ENCODE data around the gene XRCC6.
"Not testable (repeated sequence)": the region's sequence is repeated elsewhere in the genome, so short reads cannot be mapped to it uniquely, and the experiment has no call there.

The XRCC6 gene

DNA sequence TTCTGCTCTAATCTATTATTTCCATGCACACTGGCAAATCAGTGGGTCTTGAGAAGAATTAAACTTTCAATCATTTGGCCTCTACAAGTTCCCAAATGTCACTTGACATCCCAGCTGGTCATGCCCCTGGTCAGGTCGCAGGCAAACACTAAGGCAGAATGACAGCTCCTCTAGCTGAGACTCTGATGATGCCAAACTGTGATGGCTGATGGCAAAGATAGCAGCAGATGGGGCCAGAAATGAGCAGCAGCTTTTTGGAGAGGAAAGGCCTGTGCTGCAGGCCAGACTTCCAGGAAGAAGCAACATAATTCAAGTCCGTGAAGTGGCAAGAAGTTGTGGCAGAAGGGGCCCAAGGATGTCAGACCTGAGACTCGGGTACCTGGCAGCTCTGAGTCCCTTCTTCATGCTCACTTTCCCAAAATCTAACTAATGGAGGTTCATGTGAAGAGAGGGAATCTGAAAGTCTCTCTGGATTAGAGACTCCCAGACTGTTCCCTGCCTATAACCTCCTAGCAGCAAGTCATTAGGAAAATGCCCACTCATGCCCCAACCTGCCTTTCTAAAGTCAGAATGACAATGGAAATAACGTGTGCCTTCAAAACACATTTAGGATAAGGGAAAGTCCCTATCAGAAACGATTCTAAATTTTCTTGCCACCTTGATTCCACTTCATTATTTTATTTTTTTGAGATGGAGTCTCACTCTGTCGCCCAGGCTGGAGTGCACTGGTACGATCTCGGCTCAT lies 22.0 kb upstream of the XRCC6 start:
- no peak for DNase-seq (ENCODE audit: low read depth)

DNA sequence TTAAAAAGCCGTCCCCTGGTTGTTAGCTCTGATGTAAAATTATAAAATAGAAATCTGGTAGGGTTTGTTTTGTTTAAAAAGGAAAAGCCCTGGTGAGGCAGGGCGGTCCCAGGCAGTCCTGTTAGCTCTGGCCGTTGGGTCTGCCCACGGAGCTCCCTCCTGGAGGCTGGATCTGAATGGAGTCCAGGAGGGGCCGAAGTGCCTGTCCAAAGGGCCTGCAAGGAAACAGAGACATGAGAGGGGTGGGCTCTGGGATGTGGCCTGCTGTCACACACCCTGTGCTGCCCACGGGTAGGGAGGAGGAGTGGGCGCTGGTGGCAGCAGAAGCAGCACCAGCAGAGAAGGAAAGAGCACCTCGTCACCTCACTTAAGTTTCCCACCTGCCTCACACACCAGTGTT lies 20.1 kb upstream of the XRCC6 start:
- no peak for DNase-seq (ENCODE audit: low read depth)

DNA sequence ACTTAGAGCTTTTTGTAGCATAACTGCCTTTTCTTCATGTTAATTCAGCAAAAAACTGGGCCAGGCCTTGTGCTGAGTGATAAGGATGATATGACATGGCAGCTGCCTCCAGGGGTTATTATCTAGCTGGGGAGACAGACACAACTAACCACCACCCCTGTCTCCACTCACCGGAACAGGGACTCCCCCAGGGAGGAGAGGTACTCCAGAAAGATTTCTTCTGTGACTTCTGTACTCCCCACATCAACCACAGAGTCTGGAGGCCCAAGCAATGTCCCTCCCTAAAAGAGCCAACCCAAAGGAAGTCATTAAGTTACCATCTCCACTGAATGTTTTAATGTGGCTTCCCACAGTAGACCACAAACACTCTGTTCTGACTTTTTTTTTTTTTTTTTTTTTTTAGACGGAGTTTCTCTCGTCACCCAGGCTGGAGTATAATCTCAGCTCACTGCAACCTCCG lies 17.2 kb upstream of the XRCC6 start:
- DNase-seq (ENCODE audit: low read depth), result no peak

DNA sequence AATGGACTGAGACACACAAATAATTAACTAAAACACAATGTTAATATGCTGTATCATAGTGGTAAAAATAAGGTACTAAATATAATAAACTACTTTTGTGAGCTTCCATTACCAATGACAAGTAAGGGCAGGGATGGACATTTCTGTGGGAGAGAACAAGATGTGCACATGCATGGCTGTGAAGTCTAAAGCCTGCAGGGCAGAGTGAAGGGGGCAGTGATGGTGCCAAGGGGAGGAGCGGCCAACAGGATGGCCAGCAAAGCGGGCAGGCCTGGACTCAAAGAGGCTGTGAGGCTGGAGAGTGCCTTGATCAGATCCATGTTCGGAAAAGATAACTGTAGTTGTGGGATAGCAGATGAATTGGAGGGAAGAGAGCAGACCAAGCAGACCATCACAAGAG lies 12.7 kb upstream of the XRCC6 start:
- no peak for DNase-seq (ENCODE audit: low read depth)

DNA sequence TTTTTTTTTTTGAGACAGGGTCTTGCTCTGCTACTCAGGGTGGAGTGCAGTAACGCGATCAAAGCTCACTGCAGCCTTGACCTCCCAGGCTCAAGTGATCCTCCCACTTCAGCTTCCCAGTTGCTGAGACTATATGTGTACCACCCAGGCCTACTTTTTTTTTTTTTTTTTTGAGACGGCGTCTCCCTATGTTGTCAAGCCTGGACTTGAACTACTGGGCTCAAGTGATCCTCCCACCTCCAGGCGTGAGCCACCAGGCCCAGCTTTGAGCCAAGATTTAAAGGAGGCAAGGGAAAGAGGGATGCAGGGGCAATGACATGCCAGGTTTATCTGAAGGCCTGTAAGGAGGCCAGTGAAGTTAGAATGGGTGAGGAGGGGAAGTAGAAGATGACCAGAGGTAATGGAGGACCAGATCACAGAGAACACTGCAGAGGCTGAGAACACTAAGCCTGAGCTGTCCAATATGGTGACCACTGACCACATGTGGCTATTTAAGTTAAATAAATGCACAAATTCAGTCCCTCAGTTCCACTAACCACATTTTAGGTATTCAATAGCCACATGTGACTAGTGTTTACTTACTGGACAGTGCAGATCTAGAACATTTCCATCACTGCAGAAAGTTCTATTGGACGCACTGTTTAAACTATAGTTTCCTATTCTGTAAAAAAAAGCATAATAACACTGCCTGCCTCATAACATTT lies 8.3 kb upstream of the XRCC6 start:
- no peak for DNase-seq (ENCODE audit: low read depth)

DNA sequence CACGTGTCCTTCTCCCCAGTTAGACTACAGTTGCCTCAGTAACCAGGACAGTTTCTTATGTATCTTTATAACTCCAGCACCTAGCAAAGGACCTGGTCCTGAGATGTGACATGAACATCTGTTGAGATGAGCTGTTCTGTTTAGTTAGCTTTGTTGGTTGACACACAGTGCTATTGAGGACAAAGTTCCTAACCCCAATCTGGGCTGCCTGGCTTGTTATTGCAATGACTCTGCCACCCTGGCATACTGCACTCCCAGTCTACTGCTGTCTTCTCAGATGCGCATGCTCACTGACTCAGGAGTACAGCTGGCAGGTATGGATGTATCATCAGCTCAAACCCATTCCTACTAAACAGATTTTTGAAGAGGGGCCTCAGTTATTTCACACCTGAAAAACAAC lies 7.6 kb upstream of the XRCC6 start:
- no peak for DNase-seq (ENCODE audit: low read depth)

DNA sequence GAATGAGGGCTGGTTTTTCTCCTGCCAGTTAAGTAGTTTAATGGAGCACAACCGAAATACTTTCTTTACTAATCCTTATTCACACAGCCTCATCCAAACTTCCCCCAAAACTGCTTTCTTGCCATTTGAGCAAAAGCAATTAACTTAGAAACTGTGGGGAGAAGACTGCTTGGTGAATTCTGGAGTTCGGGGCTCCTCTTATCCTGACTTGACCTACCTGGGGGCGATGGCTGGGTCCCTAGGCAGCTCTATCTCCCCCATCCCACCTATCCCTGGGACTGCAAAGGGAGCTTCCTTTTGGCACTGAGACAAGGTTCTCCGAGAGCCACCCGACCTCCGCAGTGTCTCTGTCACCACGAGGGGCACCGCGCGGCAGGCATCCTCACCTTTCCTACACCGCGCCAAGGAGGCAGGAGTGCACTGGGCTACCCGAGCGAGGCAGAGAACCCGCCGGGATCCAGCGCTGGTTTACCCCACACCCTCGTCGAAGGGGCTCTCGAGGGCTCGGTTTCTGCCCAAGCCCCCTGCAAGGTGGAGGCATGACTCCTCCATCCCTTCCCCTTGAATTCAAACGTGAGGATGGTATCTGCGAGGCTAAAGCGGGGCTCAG lies 1.0 kb upstream of the XRCC6 start:
- DNase-seq (ENCODE audit: low read depth), result peak; percentile 9

DNA sequence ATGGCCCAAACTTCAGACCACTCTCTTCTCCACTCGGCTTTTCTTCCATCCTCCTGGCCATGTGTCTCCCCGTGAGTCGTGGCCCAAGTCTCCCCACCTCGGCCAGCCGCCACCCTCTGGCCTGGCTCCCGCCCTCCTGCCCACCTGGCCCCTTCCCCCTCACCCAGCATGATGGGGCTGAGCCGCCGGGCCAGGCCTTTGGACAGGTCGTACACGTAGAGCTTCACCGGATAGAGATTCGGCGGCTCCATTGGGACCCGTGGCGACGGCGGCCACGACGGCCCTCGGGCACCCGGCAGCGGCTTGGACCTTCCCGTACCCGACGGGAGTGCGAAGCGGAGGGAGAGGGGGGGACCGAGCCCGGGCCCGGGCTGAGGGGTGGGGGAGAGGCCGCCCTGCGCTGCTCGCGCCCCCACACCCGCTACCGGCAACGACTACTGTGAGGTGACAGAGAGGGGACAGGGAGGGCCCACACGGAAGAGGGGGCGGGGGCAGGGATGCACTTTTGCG lies 451 bp upstream of the XRCC6 start, which contains the start of gene DESI1:
Gene DESI1, minus strand, starts transcription at position 455 of the 510 bp plus-strand sequence. Its CDS starts 204 bp downstream, at position 251.
- DNase-seq (ENCODE audit: low read depth), result no peak

DNA sequence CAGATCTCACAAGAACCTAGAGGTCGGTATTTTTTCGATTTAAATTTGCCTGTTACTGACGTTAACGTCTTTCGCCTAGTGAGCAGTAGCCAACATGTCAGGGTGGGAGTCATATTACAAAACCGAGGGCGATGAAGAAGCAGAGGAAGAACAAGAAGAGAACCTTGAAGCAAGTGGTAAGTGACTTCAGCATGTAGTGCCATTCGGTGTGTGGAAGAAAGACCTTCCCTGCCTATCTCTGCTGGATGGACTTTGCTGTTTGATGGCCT lies 750 bp downstream of the XRCC6 start:
- DNase-seq (ENCODE audit: low read depth), result no peak

DNA sequence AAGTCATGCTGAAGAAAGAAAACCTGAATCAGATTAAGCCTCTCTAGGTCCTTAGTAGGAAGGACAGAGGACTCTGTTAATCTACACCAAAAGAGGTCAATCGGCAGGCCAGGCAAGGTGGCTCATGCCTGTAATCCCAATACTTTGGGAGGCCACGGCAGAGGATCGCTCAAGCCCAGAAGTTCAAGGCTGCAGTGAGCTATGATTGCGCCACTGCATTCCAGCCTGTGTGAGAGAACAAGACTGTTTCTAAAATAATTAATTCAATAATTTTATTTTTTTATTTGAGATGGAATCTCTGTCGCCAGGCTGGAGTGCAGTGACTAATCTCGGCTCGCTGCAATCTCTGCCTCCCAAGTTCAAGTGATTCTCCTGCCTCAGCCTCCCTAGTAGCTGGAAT lies 4.5 kb downstream of the XRCC6 start:
- no peak for DNase-seq (ENCODE audit: low read depth)

DNA sequence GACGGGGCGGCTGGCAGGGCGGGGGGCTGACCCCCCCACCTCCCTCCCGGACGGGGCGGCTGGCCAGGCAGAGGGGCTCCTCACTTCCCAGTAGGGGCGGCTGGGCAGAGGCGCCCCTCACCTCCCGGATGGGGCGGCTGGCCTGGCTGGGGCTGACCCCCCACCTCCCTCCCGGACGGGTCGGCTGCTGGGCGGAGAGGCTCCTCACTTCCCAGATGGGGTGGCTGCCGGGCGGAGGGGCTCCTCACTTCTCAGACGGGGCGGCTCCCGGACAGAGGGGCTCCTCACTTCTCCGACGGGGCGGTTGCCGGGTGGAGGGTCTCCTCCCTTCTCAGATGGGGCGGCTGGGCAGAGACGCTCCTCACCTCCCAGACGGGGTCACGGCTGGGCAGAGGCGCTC lies 10.0 kb downstream of the XRCC6 start:
- DNase-seq (ENCODE audit: low read depth), result not testable (repeated sequence)

DNA sequence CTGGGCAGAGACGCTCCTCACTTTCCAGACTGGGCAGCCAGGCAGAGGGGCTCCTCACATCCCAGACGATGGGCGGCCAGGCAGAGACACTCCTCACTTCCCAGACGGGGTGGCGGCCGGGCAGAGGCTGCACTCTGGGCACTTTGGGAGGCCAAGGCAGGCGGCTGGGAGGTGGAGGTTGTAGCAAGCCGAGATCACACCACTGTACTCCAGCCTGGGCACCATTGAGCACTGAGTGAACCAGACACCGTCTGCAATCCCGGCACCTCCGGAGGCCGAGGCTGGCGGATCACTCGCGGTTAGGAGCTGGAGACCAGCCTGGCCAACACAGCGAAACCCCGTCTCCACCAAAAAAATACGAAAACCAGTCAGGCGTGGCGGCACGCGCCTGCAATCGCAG lies 10.5 kb downstream of the XRCC6 start:
- not testable (repeated sequence) for DNase-seq (ENCODE audit: low read depth)

DNA sequence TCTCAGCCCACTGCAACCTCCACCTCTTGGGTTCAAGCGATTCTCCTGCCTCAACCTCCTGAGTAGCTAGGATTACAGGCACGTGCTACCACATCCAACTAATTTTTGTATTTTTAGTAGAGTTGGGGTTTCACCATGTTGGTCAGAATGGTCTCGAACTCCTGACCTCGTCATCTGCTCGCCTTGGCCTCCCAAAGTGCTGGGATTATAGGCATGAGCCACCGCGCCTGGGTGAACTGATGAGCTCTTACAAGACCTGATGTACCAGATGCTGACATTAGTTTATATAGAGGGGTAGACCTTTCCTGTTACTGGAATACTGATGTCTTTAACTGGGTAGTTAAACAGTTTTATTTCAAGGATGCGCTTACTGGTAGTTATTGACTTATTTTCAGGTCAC lies 13.5 kb downstream of the XRCC6 start:
- DNase-seq (ENCODE audit: low read depth), result not testable (repeated sequence)

DNA sequence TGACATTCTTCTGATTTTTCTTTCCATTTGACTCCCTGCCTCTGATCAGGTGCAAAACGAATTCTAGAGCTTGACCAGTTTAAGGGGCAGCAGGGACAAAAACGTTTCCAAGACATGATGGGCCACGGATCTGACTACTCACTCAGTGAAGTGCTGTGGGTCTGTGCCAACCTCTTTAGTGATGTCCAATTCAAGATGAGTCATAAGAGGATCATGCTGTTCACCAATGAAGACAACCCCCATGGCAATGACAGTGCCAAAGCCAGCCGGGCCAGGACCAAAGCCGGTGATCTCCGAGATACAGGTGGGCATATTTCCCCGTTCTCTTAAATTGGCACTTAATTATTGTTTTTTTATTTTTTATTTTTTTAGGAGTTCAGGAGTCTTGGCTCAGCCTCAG lies 15.4 kb downstream of the XRCC6 start:
- no peak for DNase-seq (ENCODE audit: low read depth)

DNA sequence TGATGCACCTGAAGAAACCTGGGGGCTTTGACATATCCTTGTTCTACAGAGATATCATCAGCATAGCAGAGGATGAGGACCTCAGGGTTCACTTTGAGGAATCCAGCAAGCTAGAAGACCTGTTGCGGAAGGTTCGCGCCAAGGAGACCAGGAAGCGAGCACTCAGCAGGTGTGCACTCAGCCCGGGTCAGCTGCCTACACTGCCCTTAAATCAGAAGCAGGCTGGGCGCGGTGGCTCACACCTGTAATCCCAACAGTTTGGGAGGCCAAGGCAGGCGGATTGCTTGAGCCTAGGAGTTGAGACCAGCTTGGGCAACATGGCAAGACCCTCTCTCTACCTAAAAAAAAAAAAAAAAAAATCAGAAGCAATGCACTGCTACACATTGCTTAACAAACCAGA lies 16.5 kb downstream of the XRCC6 start:
- DNase-seq (ENCODE audit: low read depth), result not testable (repeated sequence)

DNA sequence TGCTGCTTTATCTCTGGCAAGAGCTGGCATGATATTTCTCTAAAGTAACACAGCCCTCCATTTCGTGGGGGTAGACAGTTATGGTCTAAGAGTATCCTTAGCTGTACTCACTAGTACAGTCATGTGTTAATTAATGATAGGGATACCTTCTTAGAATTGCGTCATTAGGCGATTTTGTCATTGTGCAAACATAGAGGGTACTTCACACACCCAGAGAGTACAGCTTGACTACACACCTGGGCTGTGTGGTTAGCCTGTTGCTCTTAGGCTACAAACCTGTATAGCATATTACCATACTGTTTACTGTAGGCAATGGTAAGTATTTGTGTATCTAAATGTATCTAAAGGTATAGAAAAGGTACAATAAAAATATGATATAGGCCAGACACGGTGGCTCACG lies 17.0 kb downstream of the XRCC6 start:
- DNase-seq (ENCODE audit: low read depth), result no peak

DNA sequence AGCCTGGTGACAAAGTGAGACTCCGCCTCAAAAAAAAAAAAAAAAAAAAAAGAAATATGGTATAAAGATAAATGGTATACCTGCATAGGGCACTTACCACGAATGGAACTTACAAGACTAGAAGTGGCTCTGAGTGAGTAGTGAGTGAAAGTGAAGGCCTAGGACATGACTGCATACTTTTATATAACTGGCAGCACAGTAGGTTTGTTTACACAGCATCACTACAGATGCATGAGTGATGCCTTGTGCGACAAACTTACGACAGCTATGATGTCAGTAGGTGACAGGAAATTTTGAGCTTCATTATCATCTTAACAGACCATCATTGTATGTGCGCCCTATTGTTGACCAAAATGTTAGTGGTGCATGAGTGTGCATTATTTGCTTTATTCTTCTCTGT lies 17.7 kb downstream of the XRCC6 start:
- no peak for DNase-seq (ENCODE audit: low read depth)

DNA sequence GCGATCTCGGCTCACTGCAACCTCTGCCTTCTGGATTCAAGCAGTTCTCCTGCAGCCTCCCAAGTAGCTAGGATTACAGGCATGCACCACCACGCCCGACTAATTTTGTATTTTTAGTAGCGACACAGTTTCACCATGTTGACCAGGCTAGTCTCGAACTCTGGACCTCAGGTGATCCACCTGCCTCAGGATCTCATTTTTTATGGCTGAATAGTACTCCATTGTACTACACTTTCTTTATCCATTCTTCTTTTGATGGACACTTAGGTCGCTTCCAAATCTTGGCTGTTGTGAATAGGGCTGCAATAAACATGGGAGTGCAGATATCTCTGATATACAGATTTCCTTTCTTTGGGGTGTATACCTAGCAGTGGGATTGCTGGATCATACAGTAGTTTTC lies 20.8 kb downstream of the XRCC6 start:
- DNase-seq (ENCODE audit: low read depth), result no peak

DNA sequence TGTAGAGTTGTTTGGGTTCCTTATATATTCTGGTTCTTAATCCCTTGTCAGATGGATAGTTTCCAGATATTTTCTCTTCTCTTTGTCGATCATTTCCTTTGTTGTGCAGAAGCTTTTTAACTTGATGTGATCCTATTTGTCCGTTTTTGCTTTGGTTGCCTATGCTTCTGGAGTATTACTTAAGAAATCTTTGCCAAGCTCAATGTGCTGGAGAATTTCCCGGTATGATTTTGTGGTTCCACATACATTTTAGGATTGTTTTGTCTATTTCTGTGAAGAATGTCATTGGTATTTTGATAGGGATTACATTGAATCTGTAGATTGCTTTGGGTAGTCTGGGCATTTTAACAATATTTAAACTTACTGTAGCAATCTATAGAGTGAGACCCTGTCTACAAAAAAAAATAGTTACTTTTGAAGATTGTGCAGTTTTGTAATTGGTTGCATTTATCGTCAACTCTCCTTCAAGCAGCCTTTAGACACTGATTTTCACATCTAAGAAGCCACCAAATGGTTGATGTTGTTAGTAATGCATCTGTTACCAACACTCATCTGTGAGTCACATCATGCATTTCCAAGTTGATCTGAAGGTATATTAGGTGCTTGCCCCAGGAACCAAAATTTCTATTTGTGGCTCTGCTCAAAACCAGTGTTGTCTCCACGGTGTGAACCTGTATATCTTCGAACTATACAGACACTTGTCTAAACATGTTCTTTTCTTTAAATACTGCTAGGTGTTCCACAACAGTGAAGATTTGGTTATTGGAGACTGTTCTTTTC lies 21.4 kb downstream of the XRCC6 start:
- no peak for DNase-seq (ENCODE audit: low read depth)

DNA sequence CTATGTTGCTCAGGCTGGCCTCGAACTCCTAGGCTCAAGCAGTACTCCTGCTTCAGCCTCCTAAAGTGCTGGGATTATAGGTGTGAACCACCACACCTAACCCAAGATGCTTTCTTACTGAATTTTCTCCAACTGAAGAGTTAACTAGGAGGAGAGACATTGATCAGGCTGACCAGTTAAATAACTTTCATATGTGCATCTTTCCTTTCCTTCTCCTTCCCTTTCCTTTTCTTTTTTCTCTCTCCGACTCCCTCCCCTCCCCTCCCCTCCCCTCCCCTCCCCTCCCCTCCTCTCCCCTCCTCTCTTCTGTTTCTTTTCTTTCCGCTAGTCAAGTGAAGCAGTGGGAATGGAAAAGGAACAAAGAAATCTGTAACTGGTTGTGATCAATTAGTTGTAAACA lies 26.7 kb downstream of the XRCC6 start:
- DNase-seq (ENCODE audit: low read depth), result no peak

DNA sequence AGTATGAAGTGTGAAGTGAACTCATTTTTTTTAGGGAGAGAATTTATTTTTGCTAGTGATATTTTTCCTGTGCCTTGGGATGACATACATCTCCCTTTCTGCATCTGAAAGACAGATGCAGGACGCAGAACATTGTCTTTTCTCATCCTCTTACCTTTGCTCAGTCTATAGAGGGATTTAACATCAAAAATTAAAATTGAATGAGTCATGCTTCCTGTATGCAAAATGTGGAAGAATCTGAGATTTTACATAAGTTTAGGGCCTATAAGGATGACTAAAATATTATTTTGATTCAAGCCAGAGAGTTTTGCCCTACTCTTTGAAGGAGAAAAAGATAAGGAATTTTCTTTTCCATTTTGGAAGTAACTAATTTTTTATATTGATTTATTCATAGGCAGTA lies 27.3 kb downstream of the XRCC6 start:
- DNase-seq (ENCODE audit: low read depth), result no peak

DNA sequence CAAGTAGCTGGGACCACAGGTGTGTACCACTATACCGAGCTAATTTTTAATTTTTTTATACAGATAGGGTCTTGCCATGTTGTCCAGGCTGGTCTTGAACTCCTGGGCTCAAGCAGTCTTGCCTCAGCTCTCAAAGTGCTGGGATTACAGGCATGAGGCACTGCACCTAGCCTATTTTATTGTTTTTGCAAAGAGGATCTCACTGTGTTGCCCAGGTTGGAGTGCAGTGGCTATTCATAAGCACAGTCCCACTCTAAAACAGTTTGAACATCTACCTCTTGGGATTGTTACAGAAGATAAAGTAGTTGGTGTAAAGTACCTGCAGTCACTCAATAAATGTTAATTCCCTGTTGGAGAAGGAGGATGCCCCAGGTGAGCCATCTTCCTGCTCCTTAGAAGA lies 29.1 kb downstream of the XRCC6 start:
- no peak for DNase-seq (ENCODE audit: low read depth)

DNA sequence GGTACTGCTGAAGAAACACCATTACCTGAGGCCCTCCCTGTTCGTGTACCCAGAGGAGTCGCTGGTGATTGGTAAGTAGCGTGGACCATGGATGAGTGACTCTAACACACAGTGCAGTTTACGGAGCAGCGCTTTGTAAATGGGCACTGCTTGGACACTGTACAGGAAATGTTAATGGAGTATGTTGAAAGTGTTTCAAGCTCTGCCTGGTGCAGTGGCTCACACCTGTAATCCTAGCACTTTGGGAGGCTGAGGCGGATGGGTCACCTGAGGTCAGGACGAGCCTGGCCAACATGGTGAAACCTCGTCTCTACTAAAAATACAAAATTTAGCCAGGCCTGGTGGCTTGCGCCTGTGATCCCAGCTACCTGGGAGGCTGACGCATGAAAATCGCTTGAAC lies 29.7 kb downstream of the XRCC6 start:
- no peak for DNase-seq (ENCODE audit: low read depth)
